GM12878 (cell line): ENCODE results near the gene UBE2M. TPM values are rescaled to one million over a fixed set of nuclear protein-coding genes. Genes with fewer than 3 reads are reported as not detected.

Experiments used
- ATAC-seq: fragments of 200-7000 bp; cut with Tn5 transposase; 3 replicates; pipeline ENCODE4 v1.9.1; 2020; ENCODE audit warnings: mild to moderate bottlenecking, moderate library complexity
- BruUV-seq: library from RNA; stranded (reverse); fragments of 400-500 nt; replicated peaks from 2 replicates; lab custom pipeline; 2021; lab: Mats Ljungman, UMichigan
- CTCF ChIA-PET: fragments of 300-600 bp; sonication (Branson Sonifier 250); formaldehyde crosslinking; extraction: SDS; loops from one replicate; lab custom pipeline; 2021; ENCODE audit warnings: inconsistent platforms; lab: Yijun Ruan, JAX
- POLR2A ChIA-PET: fragments of 350-600 bp; formaldehyde crosslinking; extraction: SDS; loops from one replicate; lab custom pipeline; 2021; ENCODE audit warnings: inconsistent platforms; lab: Charles Lee
- RAD21 ChIA-PET: fragments of 300-600 bp; sonication (Branson Sonifier 250); formaldehyde crosslinking; loops from one replicate; lab custom pipeline; 2023; ENCODE audit warnings: antibody characterized with exemption; ENCODE audit not compliant: unreplicated experiment; lab: Charles Lee
- SMC1A ChIA-PET: fragments of 300-600 bp; sonication (Branson Sonifier 250); formaldehyde crosslinking; loops from one replicate; lab custom pipeline; 2023; ENCODE audit not compliant: unreplicated experiment, uncharacterized antibody; lab: Charles Lee
- DNase-seq: peaks from one replicate; pipeline ENCODE4 v3.0.0-alpha.2; 2011; ENCODE audit warnings: low read depth, low spot score
- FAIRE-seq: peaks from 3 replicates; lab custom pipeline; 2011; peaks lifted over from hg19 to GRCh38; lab: Jason Lieb, UNC
- H2AFZ ChIP-seq: 2 replicates; pipeline ENCODE4 v1.6.0; 2011; ENCODE audit warnings: low read depth, low read length, control low read depth; ENCODE audit not compliant: control insufficient read depth
- H3K27ac ChIP-seq: 2 replicates; pipeline ENCODE4 v1.5.1; 2011; ENCODE audit warnings: control low read depth; ENCODE audit not compliant: control insufficient read depth, insufficient read depth
- H3K27me3 ChIP-seq, 2 experiments: replicated peaks in 1 of 2; 2 replicates each; pipeline versions ENCODE4 v1.6.0 to v1.6.1; 2011; ENCODE audit warnings: low read length in 1 of 2; ENCODE audit not compliant: control insufficient read depth in 2 of 2, insufficient read depth in 2 of 2
- H3K36me3 ChIP-seq, 2 experiments: 2 replicates each; pipeline ENCODE4 v1.5.1; 2011; ENCODE audit warnings: low read length in 1 of 2; ENCODE audit not compliant: control insufficient read depth in 2 of 2, insufficient read depth in 2 of 2
- H3K4me1 ChIP-seq: 2 replicates; pipeline ENCODE4 v1.6.1; 2011; ENCODE audit warnings: mild to moderate bottlenecking, low read length, moderate library complexity, mixed read lengths; ENCODE audit not compliant: control insufficient read depth, insufficient read depth
- H3K4me2 ChIP-seq: 2 replicates; pipeline ENCODE4 v1.6.0; 2011; ENCODE audit warnings: control low read depth; ENCODE audit not compliant: control insufficient read depth, insufficient read depth
- H3K4me3 ChIP-seq: fragments of 200-600 bp; sonication (generic); 2 replicates; pipeline ENCODE4 v1.5.1; 2016
- H3K79me2 ChIP-seq: 2 replicates; pipeline ENCODE4 v1.6.0; 2011; ENCODE audit warnings: low read length; ENCODE audit not compliant: control insufficient read depth, insufficient read depth
- H3K9ac ChIP-seq: 2 replicates; pipeline ENCODE4 v1.8.0; 2011; ENCODE audit warnings: low read length, control low read depth, mixed read lengths; ENCODE audit not compliant: control insufficient read depth, insufficient read depth
- H3K9me3 ChIP-seq: replicated peaks from 3 replicates; pipeline ENCODE4 v1.5.1; 2011; ENCODE audit warnings: mild to moderate bottlenecking, low read length; ENCODE audit not compliant: control insufficient read depth, insufficient read depth
- H4K20me1 ChIP-seq: 2 replicates; pipeline ENCODE4 v1.6.0; 2011; ENCODE audit not compliant: control insufficient read depth, insufficient read depth
- BACH1 ChIP-seq: fragments of 450-650 bp; IDR thresholded peaks from 2 replicates; pipeline ENCODE4 v1.6.1; 2017; ENCODE audit warnings: mild to moderate bottlenecking, borderline replicate concordance
- CREM ChIP-seq: IDR thresholded peaks from 2 replicates; pipeline ENCODE4 v1.6.1; 2014; ENCODE audit warnings: antibody characterized with exemption, low read depth
- NFYA ChIP-seq: IDR thresholded peaks from 2 replicates; pipeline ENCODE4 v1.6.1; 2011; ENCODE audit warnings: low read depth, mild to moderate bottlenecking, low read length, improper control_type of control experiment, borderline replicate concordance
- POLR2A ChIP-seq: IDR thresholded peaks from 2 replicates; pipeline ENCODE4 v1.6.1; 2011; ENCODE audit warnings: low read depth, mild to moderate bottlenecking, low read length
- POLR2AphosphoS2 ChIP-seq: IDR thresholded peaks from 2 replicates; pipeline ENCODE4 v1.6.1; 2011; ENCODE audit warnings: low read depth, mild to moderate bottlenecking, low read length, improper control_type of control experiment, moderate library complexity
- POLR2AphosphoS5 ChIP-seq: IDR thresholded peaks from 2 replicates; pipeline ENCODE4 v1.6.1; 2011; ENCODE audit warnings: mild to moderate bottlenecking, low read length, inconsistent platforms
- SMAD5 ChIP-seq: IDR thresholded peaks from 2 replicates; pipeline ENCODE4 v1.6.1; 2016; ENCODE audit warnings: antibody characterized with exemption, low read depth
- SREBF2 ChIP-seq: IDR thresholded peaks from 2 replicates; pipeline ENCODE4 v1.6.1; 2012; ENCODE audit warnings: mild to moderate bottlenecking, low read length
- WGBS: methylation state at CpG from one replicate; pipeline ENCODE4 v1.1.6; 2016; ENCODE audit warnings: low lambda C conversion rate; ENCODE audit not compliant: insufficient replicate concordance, insufficient coverage; ENCODE audit errors: missing lambda C conversion rate; 5-methylcytosine and 5-hydroxymethylcytosine counted together
- in situ Hi-C: fragments of 300-500 bp; cut with MboI; formaldehyde crosslinking; loops from 9 replicates; pipeline ENCODE4 v1.14.3; 2018; ENCODE audit warnings: mixed read lengths
- intact Hi-C: fragments of 100-400 bp; cut with micrococcal nuclease; formaldehyde crosslinking; loops from one replicate; pipeline ENCODE4 v1.14.2; 2022; ENCODE audit not compliant: unreplicated experiment
- polyA plus RNA-seq, 11 experiments: library from polyadenylated mRNA; depleted of rRNA in 4 of 11; unstranded in 6 of 11; stranded (reverse) in 5 of 11; fragments of >200 nt; fragmentation: Nextera tagmentation in 4 of 11; fragmentation: Illumina TruSeq in 1 of 11; extraction: Ambion mirVana in 4 of 11; extraction: Trizol in 1 of 11; gene quantifications; 1 replicate in 1 of 11; 2 replicates in 10 of 11; pipeline versions ENCODE4 v1.2.1 to v1.2.3, GENCODE V29; 2011 to 2016; ENCODE audit warnings: inconsistent platforms in 2 of 11, missing spikeins in 2 of 11, low read depth in 1 of 11
- total RNA-seq, 4 experiments: library from RNA; depleted of rRNA in 3 of 4; stranded (reverse); fragments of >200 nt in 3 of 4; fragmentation: Illumina TruSeq in 1 of 4; extraction: Trizol in 1 of 4; gene quantifications; 2 replicates each; pipeline versions ENCODE4 v1.2.1 to v1.2.3, GENCODE V29; 2013 to 2021

Gene UBE2M
- total and polyA plus RNA-seq, 10 of the 15 experiments (the other 5 are each of a cell fraction or from before 2014, with no cell fraction given) = 1.4 to 105 (median 73.9) TPM

DNA sequence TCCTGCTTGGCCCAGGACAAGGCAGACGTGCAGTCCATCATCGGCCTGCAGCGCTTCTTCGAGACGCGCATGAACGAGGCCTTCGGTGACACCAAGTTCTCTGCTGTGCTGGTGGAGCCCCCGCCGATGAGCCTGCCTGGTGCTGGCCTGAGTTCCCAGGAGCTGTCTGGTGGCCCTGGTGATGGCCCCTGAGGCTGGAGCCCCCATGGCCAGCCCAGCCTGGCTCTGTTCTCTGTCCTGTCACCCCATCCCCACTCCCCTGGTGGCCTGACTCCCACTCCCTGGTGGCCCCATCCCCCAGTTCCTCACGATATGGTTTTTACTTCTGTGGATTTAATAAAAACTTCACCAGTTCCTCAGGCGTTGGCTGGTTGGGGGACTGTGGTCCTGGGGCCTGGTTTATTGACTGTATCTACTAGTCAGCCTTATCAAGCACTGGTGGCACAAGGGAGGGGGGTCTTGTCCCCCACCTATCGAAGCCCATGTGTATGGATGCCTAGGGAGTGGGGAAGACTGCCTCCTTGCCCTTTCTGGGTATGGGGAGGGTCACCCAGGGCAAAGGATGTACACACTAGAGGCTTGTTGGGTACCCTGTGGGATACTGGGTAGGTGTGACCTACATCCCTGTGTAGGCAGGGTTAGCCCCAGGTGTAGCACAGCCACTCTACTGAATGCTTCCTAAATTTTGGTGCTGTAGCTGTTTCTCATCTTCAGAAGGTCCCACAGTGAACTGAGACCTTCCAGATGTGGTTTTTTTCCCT is 7.9 kb downstream of the UBE2M start:
- DNase-seq (no peak), ATAC-seq (no peak)
- Histone ChIP-seq H4K20me1 (peaks cover 12% of the 10 kb centered on the region), H3K9ac (no peak overlapping the region), H3K79me2 (peaks cover 45% of the 10 kb centered on the region), H3K36me3 (peaks cover 32 to 50% of the 10 kb centered on the region in 2 experiments; a peak in 3 of 4 replicates), H3K4me3 (no peak overlapping the region)
- no TSS peak for BruUV-seq
- WGBS = 90% methylated on average over 11 of the region's 13 CpGs
- RAD21 ChIA-PET = no interaction called here
- TF ChIP-seq POLR2AphosphoS5 (peak; percentile 28), SREBF2 (no peak), CREM (no peak), NFYA (no peak), SMAD5 (peak; percentile 43; the same call in 1 of the 2 replicates), POLR2A (peak; percentile 4; the same call in 1 of the 2 replicates), POLR2AphosphoS2 (peak; percentile 46; the same call in 1 of the 2 replicates), BACH1 (0 out of 2 replicates have a peak, but pooled peaks have one; percentile 17)
- TF ChIP-seq, all 136 proteins: peak for 5
- POLR2A ChIA-PET = no interaction called here
- H2AFZ ChIP-seq = no peak overlapping the region
- no peak overlapping the region for H3K4me2 ChIP-seq
- SMC1A ChIA-PET = no interaction called here
- CTCF ChIA-PET = no interaction called here
- peaks cover 24% of the 10 kb centered on the region for H3K4me1 ChIP-seq
- no peaks in the 10 kb centered on the region for H3K27me3 ChIP-seq
- H3K9me3 ChIP-seq = no peaks in the 10 kb centered on the region
- in situ Hi-C loops (no loop called here), intact Hi-C loops (no loop called here)
- FAIRE-seq = no peak
- H3K27ac ChIP-seq = no peak overlapping the region
